ENCODE measurements around the gene VWA2. TPM values are rescaled to one million over a fixed set of nuclear protein-coding genes. Genes with fewer than 3 reads are reported as not detected.

The VWA2 gene
- total RNA-seq, 4 donors from 2014 or later: 0.64 to 3.3 TPM; not detected in 2

GRCh38 chr10:114295393-114295792 lies 56.3 kb downstream of the VWA2 start:
- no peaks in the 10 kb centered on the region for H3K4me1 ChIP-seq
- H3K36me3 ChIP-seq: peaks cover 0 to 27% (median 12%) of the 10 kb centered on the region in 4 donors
- peaks cover 11 to 14% of the 10 kb centered on the region in 2 donors for H3K9me3 ChIP-seq
- TF ChIP-seq CTCF (IDR thresholded peaks at IDR 0.05) (no peak), POLR2AphosphoS5 (IDR thresholded peaks at IDR 0.05) (no peak), EP300 (IDR thresholded peaks at IDR 0.05; ENCODE audit: low read depth) (no peak), POLR2A (IDR thresholded peaks at IDR 0.05) (no peak)
- H3K27ac ChIP-seq: no peak overlapping the region
- intact Hi-C loops (cut with DNase I; ENCODE audit: low total_unique reads) (no loop called here), in situ Hi-C loops (cut with MboI; ENCODE audit: low pct_ligation_motif_present in 1 of 4, low pct_unique_long_range_greater_than_20kb in 1 of 4, low sequenced_read_pairs in 3 of 4) (no loop called here)
- no peaks in the 10 kb centered on the region for H3K27me3 ChIP-seq
- peak overlapping the region in 1 of 4 donors; percentile 3 for H3K4me3 ChIP-seq
- no peak for DNase-seq
- WGBS, 2 donors (ENCODE audit: low coverage in 1 of 2): 0% methylated on average over 1 of the region's 1 CpG

- intact Hi-C loops (cut with DNase I; ENCODE audit: low total_unique reads): no loop called here
- peaks cover 11 to 14% of the 10 kb centered on the region in 2 donors for H3K9me3 ChIP-seq
- no peak for TF ChIP-seq CTCF (IDR thresholded peaks at IDR 0.05)
- no peak for TF ChIP-seq POLR2A (IDR thresholded peaks at IDR 0.05)
- TF ChIP-seq EP300 (IDR thresholded peaks at IDR 0.05; ENCODE audit: low read depth): no peak
- TF ChIP-seq POLR2AphosphoS5 (IDR thresholded peaks at IDR 0.05): no peak
- peaks cover 0 to 27% (median 12%) of the 10 kb centered on the region in 4 donors for H3K36me3 ChIP-seq
- in situ Hi-C loops (cut with MboI; ENCODE audit: low pct_ligation_motif_present in 1 of 4, low pct_unique_long_range_greater_than_20kb in 1 of 4, low sequenced_read_pairs in 3 of 4): no loop called here
- H3K27ac ChIP-seq: no peak overlapping the region
- DNase-seq: no peak
- no peaks in the 10 kb centered on the region for H3K27me3 ChIP-seq
- H3K4me1 ChIP-seq: no peaks in the 10 kb centered on the region
- WGBS, 2 donors (ENCODE audit: low coverage in 1 of 2): 97 to 100% methylated on average over 4 to 14 of the region's 14 CpGs
- no peak overlapping the region for H3K4me3 ChIP-seq
These were observed 58.2 kb downstream of the VWA2 start for GRCh38 chr10:114297136-114297705.

GRCh38 chr10:114300036-114300645 lies 61.1 kb downstream of the VWA2 start:
- Histone ChIP-seq H3K4me3 (no peak overlapping the region), H3K27me3 (no peaks in the 10 kb centered on the region), H3K9me3 (peaks cover 9 to 11% of the 10 kb centered on the region in 2 donors), H3K36me3 (peaks cover 0 to 26% (median 11%) of the 10 kb centered on the region in 4 donors), H3K4me1 (peaks cover 3 to 11% (median 8%) of the 10 kb centered on the region in 4 donors), H3K27ac (no peak overlapping the region)
- TF ChIP-seq POLR2A (IDR thresholded peaks at IDR 0.05) (no peak), EP300 (IDR thresholded peaks at IDR 0.05; ENCODE audit: low read depth) (no peak), POLR2AphosphoS5 (IDR thresholded peaks at IDR 0.05) (no peak), CTCF (IDR thresholded peaks at IDR 0.05) (no peak)
- no peak for DNase-seq
- 92 to 100% methylated on average over 2 to 16 of the region's 16 CpGs for WGBS, 2 donors (ENCODE audit: low coverage in 1 of 2)
- in situ Hi-C loops (cut with MboI; ENCODE audit: low pct_ligation_motif_present in 1 of 4, low pct_unique_long_range_greater_than_20kb in 1 of 4, low sequenced_read_pairs in 3 of 4): loop anchor here in 3 of 4 donors (25.0 kb wide), 2 partner anchors 137 to 487 kb away; no protein-coding TSS in a partner anchor
- intact Hi-C loops (cut with DNase I; ENCODE audit: low total_unique reads): loop anchor here (5.0 kb wide), 1 partner anchor 137 kb away; no protein-coding TSS in a partner anchor

GRCh38 chr10:114301177-114301576 lies 62.1 kb downstream of the VWA2 start:
- peaks cover 0 to 15% (median 6%) of the 10 kb centered on the region in 4 donors for H3K36me3 ChIP-seq
- no peak overlapping the region for H3K4me3 ChIP-seq
- TF ChIP-seq EP300 (IDR thresholded peaks at IDR 0.05; ENCODE audit: low read depth) (no peak), POLR2AphosphoS5 (IDR thresholded peaks at IDR 0.05) (no peak), POLR2A (IDR thresholded peaks at IDR 0.05) (no peak), CTCF (IDR thresholded peaks at IDR 0.05) (no peak)
- H3K27me3 ChIP-seq: no peaks in the 10 kb centered on the region
- peaks cover 3 to 11% (median 8%) of the 10 kb centered on the region in 4 donors for H3K4me1 ChIP-seq
- H3K27ac ChIP-seq: no peak overlapping the region
- H3K9me3 ChIP-seq: peaks cover 0 to under 1% of the 10 kb centered on the region in 2 donors
- 98 to 100% methylated on average over 1 to 9 of the region's 9 CpGs for WGBS, 2 donors (ENCODE audit: low coverage in 1 of 2)
- intact Hi-C loops (cut with DNase I; ENCODE audit: low total_unique reads) (loop anchor here (5.0 kb wide), 1 partner anchor 136 kb away; no protein-coding TSS in a partner anchor), in situ Hi-C loops (cut with MboI; ENCODE audit: low pct_ligation_motif_present in 1 of 4, low pct_unique_long_range_greater_than_20kb in 1 of 4, low sequenced_read_pairs in 3 of 4) (loop anchor here in 3 of 4 donors (25.0 kb wide), 2 partner anchors 136 to 486 kb away; no protein-coding TSS in a partner anchor)
- no peak for DNase-seq

All from transverse colon (tissue), 4 donors.